ENCODE data around the gene TBC1D2B. TPM values are rescaled to one million over a fixed set of nuclear protein-coding genes. Genes with fewer than 3 reads are reported as not detected.
A peak's percentile ranks its signal among the peaks of the same experiment; 100 is the strongest.

The TBC1D2B gene
- total and polyA plus RNA-seq, 8 donors: 37.6 to 64.9 (median 49.2) TPM

GRCh38 chr15:78079298-78080087 is 2.0 kb upstream of the TBC1D2B start:
- Histone ChIP-seq H3K27me3 (no peaks in the 10 kb centered on the region), H3K4me1 (peaks cover 17 to 78% of the 10 kb centered on the region in 2 donors), H3K4me3 (no peak overlapping the region), H3K36me3 (no peaks in the 10 kb centered on the region), H3K27ac (no peak overlapping the region), H3K9me3 (no peaks in the 10 kb centered on the region)
- ATAC-seq (peak; percentile 31), DNase-seq (no peak)
- no peak for TF ChIP-seq CTCF (IDR thresholded peaks at IDR 0.05)
- intact Hi-C loops (cut with DNase I): no loop called here

- H3K27me3 ChIP-seq: no peaks in the 10 kb centered on the region
- ATAC-seq: peak; percentile 8
- peak overlapping the region; percentile 44 to 94 for H3K4me3 ChIP-seq
- H3K9me3 ChIP-seq: no peaks in the 10 kb centered on the region
- H3K4me1 ChIP-seq: peaks cover 20 to 78% of the 10 kb centered on the region in 2 donors
- no peak for DNase-seq
- H3K36me3 ChIP-seq: no peaks in the 10 kb centered on the region
- peak overlapping the region; percentile 75 to 97 for H3K27ac ChIP-seq
- TF ChIP-seq CTCF (IDR thresholded peaks at IDR 0.05): no peak
- intact Hi-C loops (cut with DNase I): no loop called here
Measured at GRCh38 chr15:78077871-78078210, 330 bp upstream of the TBC1D2B start.

GRCh38 chr15:78076231-78077052 is 1.1 kb downstream of the TBC1D2B start:
- ATAC-seq (peak; percentile 14), DNase-seq (peak in 1 of 4 donors; percentile 55)
- Histone ChIP-seq H3K27me3 (no peaks in the 10 kb centered on the region), H3K9me3 (no peaks in the 10 kb centered on the region), H3K27ac (peak overlapping the region; percentile 93 to 97), H3K4me3 (peak overlapping the region; percentile 91 to 94), H3K36me3 (no peaks in the 10 kb centered on the region), H3K4me1 (peaks cover 30 to 78% of the 10 kb centered on the region in 2 donors)
- no peak for TF ChIP-seq CTCF (IDR thresholded peaks at IDR 0.05)
- intact Hi-C loops (cut with DNase I): no loop called here

- no peaks in the 10 kb centered on the region for H3K36me3 ChIP-seq
- H3K27ac ChIP-seq: peak overlapping the region; percentile 93 to 97
- ATAC-seq (peak; percentile 80), DNase-seq (peak in 2 of 4 donors; percentile 75 to 79)
- peak overlapping the region; percentile 91 to 94 for H3K4me3 ChIP-seq
- intact Hi-C loops (cut with DNase I): no loop called here
- H3K4me1 ChIP-seq: peaks cover 30 to 80% of the 10 kb centered on the region in 2 donors
- no peak for TF ChIP-seq CTCF (IDR thresholded peaks at IDR 0.05)
- H3K9me3 ChIP-seq: no peaks in the 10 kb centered on the region
- H3K27me3 ChIP-seq: no peaks in the 10 kb centered on the region
Measured at GRCh38 chr15:78075490-78076230, 1.9 kb downstream of the TBC1D2B start.

Data from left lung (tissue), 10 donors.